ENCODE measurements around the gene ABCC5. TPM values are rescaled to one million over a fixed set of nuclear protein-coding genes. Genes with fewer than 3 reads are reported as not detected.

Gene ABCC5
- total and polyA plus RNA-seq, 2 of the 8 experiments (the other 6 are each of a cell fraction or from before 2014, with no cell fraction given): 25.3 to 40.8 TPM

GRCh38 chr3:184062637-184063036 is 45.0 kb upstream of the ABCC5 start:
- H3K79me1 ChIP-seq (ENCODE audit: low read depth, low read length): no peaks in the 10 kb centered on the region
- H2BK120ac ChIP-seq (replicated peaks; ENCODE audit: low read depth, low read length): no peak overlapping the region
- H3K23ac ChIP-seq (ENCODE audit: insufficient read length): no peak overlapping the region
- H3K4me2 ChIP-seq (ENCODE audit: insufficient read depth in 1 of 2, low read depth in 2 of 2, low read length in 2 of 2): no peak overlapping the region
- no peaks in the 10 kb centered on the region for H4K20me1 ChIP-seq (replicated peaks in 1 of 2; ENCODE audit: control insufficient read depth in 1 of 2, insufficient read depth in 2 of 2, low read length in 2 of 2)
- H3K4ac ChIP-seq (replicated peaks; ENCODE audit: insufficient read length, low read depth, low read length): no peak overlapping the region
- H3K14ac ChIP-seq (ENCODE audit: insufficient read length): no peak overlapping the region
- no peaks in the 10 kb centered on the region for H3K9me3 ChIP-seq (ENCODE audit: insufficient read depth in 2 of 2, low read depth in 1 of 2, low read length in 1 of 2)
- H4K5ac ChIP-seq (ENCODE audit: insufficient read length, low read depth, low read length): no peak overlapping the region
- H3K9ac ChIP-seq (replicated peaks in 1 of 4; ENCODE audit: extremely low read depth in 1 of 4, low read depth in 3 of 4, low read length in 3 of 4): no peak overlapping the region
- no peak overlapping the region for H2BK12ac ChIP-seq (ENCODE audit: low read depth, low read length)
- H3K4me1 ChIP-seq (replicated peaks in 1 of 4; ENCODE audit: control insufficient read depth in 3 of 4, insufficient read depth in 4 of 4, low read length in 3 of 4): 0 out of 7 replicates have a peak, but pooled peaks cover 0 to 2% (median 0%) of the 10 kb centered on the region in 4 experiments
- no peak for DNase-seq (ENCODE audit: low read depth in 1 of 2, low spot score in 2 of 2)
- H3K27me3 ChIP-seq (replicated peaks in 1 of 4; ENCODE audit: control insufficient read depth in 3 of 4, extremely low read depth in 1 of 4, insufficient read depth in 3 of 4, low read length in 3 of 4): no peaks in the 10 kb centered on the region
- H3K23me2 ChIP-seq (ENCODE audit: low read depth, low read length): no peaks in the 10 kb centered on the region
- no peak overlapping the region for H2AK5ac ChIP-seq (ENCODE audit: low read depth, low read length)
- POLR2A ChIA-PET (ENCODE audit: partially characterized antibody): interaction anchor here (1.2 kb wide), 1 partner anchor 47 kb away, joined by 3 read pairs; no protein-coding TSS in a partner anchor
- no peak overlapping the region for H4K91ac ChIP-seq (replicated peaks; ENCODE audit: insufficient read length, low read length)
- H4K8ac ChIP-seq (ENCODE audit: extremely low read depth, insufficient read depth, low read length): no peak overlapping the region
- no peak overlapping the region for H3K18ac ChIP-seq (ENCODE audit: extremely low read depth, low read length)
- no peaks in the 10 kb centered on the region for H3K36me3 ChIP-seq (ENCODE audit: control insufficient read depth in 2 of 4, insufficient read depth in 4 of 4, low read length in 3 of 4)
- H2BK5ac ChIP-seq (ENCODE audit: low read depth, low read length): no peak overlapping the region
- no peak overlapping the region for H2BK15ac ChIP-seq (ENCODE audit: low read length)
- CTCF ChIA-PET (ENCODE audit: partially characterized antibody): interaction anchor here (0.8 to 1.3 kb wide), 3 partner anchors 13 to 227 kb away, joined by 3 read pairs; no protein-coding TSS in a partner anchor
- H3K79me2 ChIP-seq (ENCODE audit: control insufficient read depth in 1 of 2, insufficient read depth in 2 of 2, low read length in 2 of 2): no peaks in the 10 kb centered on the region
- no peak overlapping the region for H3K27ac ChIP-seq (ENCODE audit: low read depth, low read length)
- no peak overlapping the region for H3K4me3 ChIP-seq (ENCODE audit: extremely low read depth in 1 of 4, insufficient read depth in 2 of 4, low read depth in 3 of 4, low read length in 4 of 4)
- H2BK20ac ChIP-seq (ENCODE audit: low read length): no peak overlapping the region
- no peak overlapping the region for H3K56ac ChIP-seq (replicated peaks; ENCODE audit: insufficient read length, low read depth, low read length)
- H2AFZ ChIP-seq (ENCODE audit: low read length): no peak overlapping the region
- FAIRE-seq: no peak
- TF ChIP-seq MAFK (IDR thresholded peaks at IDR 0.05; ENCODE audit: low read depth, low read length): no peak
- no peak for TF ChIP-seq POU5F1 (IDR thresholded peaks at IDR 0.05; ENCODE audit: low read depth, low read length)
- no peak for TF ChIP-seq BACH1 (IDR thresholded peaks at IDR 0.05; ENCODE audit: low read length)
- no peak for TF ChIP-seq USF2 (IDR thresholded peaks at IDR 0.05; ENCODE audit: low read length)

Measured in H1 (cell line).